HPDE6-E6E7 (cell line): ENCODE measurements around the gene ANKRD55.
A peak's percentile ranks its signal among the peaks of the same experiment; 100 is the strongest.
"Not testable (repeated sequence)": the region's sequence is repeated elsewhere in the genome, so short reads cannot be mapped to it uniquely, and the experiment has no call there.

Source experiments
- DNase-seq: peaks from one replicate; pipeline ENCODE4 v3.0.0; 2011; ENCODE audit warnings: missing footprints; ENCODE audit errors: extremely low spot score

ANKRD55 gene

DNA sequence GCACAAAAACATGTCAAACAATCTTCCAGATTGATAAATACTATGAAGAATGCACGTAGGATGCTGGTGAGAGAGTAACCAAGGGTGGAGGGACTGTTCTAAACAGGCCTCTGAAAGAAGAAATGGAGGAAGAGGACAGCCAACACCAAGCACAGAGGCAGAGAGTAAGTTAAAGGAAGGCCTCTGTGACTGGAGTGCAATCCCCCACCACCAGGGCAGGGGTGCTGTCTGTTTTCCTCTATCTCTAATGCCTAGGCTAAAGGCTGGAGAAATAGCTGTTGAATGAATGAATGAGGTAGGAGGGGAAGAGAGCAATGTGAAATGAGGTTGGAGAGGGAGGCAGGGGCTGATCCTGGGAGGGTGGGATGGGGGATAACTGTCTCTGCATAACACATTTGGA is 88.9 kb downstream of the ANKRD55 start:
- DNase-seq: no peak

GRCh38 chr5:56143373-56143714 is 89.8 kb downstream of the ANKRD55 start:
- no peak for DNase-seq

DNA sequence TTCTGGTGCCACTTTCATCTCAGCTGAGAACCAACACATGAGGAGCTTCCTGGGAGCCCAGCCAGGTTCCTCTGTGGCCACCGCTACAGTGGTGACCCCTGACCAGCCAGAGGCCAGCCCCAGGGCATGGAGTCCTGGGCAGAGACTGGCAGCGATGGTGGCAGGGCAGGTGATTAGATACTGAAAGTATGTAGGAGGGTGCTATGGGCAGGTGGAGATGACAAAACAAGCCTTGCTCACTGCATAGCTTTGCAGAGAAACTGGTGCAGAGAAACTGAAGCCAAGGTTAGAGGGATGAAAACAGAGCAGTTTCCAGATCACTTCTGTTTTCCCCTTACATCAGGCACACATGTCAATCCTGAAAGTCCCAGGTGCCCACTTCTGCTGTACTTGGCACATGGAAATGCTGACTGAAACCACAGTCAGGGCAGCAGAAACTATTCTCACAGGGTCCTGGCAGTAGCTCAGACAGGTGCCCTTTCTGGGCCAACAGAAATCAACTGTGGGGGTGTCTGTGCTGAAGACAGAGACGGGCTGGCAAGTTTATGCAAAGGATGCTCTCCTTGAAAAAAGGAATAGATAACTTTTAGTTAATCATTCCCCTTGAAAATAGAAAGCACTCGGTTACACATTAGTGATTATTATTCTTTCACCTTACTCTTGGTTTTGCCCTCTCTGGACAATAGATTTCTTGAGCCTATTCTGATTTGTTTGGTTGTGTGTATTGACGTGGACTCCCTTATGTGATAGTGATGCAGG is 90.3 kb downstream of the ANKRD55 start:
- DNase-seq: peak; percentile 25

GRCh38 chr5:56142233-56142613 is 90.9 kb downstream of the ANKRD55 start:
- DNase-seq: no peak

GRCh38 chr5:56140073-56140472 is 93.1 kb downstream of the ANKRD55 start:
- DNase-seq: no peak

DNA sequence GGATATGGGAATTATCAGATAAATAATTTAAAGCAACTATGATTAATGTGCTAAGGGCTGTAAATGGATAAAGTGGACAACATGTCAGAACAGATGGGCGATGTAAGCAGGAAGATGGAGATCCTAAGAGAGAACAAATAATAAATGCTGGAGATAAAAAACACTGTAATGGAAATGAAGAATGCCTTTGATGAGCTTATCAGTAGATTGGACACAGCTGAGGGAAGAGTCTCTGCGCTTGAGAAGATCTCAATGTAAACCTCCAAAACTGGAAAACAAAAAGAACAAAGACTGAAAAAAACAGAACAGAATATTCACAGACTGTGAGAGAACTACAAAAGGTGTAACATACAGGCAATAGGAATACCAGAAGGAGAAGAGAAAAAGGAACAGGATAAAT is 102.5 kb downstream of the ANKRD55 start:
- no peak for DNase-seq

- DNase-seq: no peak
Measured at GRCh38 chr5:56129288-56129687, 103.8 kb downstream of the ANKRD55 start.

- no peak for DNase-seq
Measured at GRCh38 chr5:56128113-56128512, 105.0 kb downstream of the ANKRD55 start.

DNA sequence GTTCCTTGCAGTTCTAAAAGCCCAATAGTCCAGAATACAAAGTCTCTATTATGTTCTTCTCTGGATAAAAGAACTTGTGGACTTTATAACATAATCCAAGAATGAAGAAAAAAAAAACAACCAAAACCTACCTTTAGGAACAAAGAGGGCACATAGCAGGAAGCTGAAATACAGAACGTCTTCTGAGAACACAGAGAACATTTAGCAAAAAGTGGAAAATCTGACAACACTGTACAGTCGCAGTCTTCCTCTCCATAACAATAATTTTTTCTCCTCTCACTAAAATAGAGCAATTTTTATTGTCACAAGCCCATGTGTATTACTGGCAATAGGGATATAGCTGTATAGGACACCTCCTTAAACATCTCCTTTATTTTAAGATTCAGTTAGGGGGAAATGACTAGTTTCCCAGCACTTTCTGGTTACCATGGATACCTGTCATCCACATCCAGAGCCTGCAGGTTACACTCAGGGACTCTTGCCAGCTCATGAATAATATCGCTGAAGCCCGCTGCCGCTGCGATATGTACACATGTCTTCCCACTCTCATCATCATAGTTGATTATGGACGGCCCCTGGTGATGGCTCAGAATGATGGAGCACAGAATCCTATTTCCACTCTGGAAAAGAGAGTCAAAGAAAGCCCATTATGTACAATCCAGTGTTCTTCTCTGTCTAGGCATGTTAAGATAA is 106.5 kb downstream of the ANKRD55 start:
- no peak for DNase-seq

- DNase-seq: peak; percentile 73
Measured at GRCh38 chr5:56123531-56124243, 109.4 kb downstream of the ANKRD55 start.

- DNase-seq: not testable (repeated sequence)
Measured at GRCh38 chr5:56122360-56122985, 110.7 kb downstream of the ANKRD55 start.

DNA sequence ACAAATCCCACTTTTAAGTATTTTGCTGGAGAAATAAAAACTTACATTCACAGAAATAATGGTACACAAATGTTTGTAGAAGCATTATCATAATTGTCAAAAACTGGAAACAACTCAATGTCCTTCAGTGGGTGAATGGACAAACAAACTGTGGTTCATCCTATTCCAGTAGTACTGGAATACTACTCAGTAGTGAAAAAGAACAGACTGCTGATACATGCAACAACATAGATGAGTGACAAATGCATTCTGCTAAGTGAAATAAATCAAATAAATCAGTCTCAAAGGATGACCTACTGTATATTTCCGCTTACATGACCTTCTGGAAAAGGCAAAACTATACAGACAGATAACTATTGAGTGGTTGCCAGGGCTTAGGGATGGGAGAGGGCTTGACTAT is 114.1 kb downstream of the ANKRD55 start:
- DNase-seq: no peak

GRCh38 chr5:56116599-56117141 is 116.5 kb downstream of the ANKRD55 start:
- DNase-seq: no peak

DNA sequence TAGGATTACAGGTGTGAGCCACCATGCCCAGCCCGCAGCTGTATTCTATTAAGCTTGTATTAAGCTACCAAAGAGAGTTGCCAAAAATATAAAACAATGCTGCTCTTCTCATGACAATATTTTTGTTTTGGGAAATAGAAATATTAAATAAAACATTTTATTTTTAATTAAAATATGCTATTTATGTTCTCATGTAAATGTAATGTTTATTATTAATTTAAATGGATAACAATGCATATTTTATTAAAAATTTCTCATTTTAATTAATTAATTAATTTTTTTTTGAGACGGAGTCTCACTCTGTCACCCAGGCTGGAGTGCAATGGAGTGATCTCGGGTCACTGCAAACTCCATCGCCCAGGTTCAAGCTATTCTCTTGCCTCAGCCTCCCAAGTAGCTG is 117.5 kb downstream of the ANKRD55 start:
- DNase-seq: no peak

DNA sequence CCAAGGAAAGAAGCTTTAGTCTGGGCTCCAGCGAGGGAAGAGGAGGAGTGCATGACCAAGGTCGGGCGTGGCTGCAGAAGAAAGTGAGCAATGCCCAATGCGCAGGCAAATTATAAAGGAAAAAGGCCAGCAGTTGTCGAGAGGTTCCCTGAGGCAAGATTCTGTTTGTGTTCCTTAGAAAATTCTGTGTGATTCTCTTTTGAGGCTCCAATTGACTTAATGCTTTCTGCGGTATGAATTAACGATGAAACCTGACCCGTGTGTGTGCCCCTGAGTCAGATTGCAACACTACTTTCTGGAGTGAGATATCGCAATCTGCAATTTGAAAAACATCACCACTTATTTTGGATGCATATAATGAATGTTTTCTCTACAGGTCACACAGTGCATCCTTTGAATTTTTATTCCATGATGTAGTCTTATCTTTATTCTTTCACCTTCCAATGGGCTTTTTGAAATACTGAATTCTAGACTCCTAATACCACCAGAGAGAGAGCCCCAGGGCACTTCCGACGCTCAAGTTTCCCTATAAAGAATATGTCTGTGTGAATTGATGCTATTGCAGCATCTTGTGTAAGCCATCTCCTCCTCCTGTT is 120.5 kb downstream of the ANKRD55 start:
- DNase-seq: peak; percentile 36

DNA sequence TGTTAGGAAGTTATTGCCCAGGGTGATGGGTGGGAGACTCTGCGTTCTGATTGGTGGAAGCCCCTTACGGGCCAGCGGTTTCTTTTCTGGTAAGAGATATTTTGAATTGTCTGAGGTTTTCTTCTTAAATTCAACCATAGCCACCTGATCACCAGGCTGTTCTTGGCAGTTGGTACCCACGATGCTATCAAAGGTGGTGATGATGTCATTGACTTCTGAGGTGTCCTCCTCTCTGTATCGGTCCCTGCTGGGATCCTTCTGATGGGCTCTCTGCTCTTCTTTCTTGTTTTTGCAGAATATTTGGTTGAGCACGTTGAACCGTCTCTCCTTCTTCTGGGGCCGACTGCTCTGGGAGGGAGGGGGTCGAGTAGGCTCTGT is 121.7 kb downstream of the ANKRD55 start:
- no peak for DNase-seq

DNA sequence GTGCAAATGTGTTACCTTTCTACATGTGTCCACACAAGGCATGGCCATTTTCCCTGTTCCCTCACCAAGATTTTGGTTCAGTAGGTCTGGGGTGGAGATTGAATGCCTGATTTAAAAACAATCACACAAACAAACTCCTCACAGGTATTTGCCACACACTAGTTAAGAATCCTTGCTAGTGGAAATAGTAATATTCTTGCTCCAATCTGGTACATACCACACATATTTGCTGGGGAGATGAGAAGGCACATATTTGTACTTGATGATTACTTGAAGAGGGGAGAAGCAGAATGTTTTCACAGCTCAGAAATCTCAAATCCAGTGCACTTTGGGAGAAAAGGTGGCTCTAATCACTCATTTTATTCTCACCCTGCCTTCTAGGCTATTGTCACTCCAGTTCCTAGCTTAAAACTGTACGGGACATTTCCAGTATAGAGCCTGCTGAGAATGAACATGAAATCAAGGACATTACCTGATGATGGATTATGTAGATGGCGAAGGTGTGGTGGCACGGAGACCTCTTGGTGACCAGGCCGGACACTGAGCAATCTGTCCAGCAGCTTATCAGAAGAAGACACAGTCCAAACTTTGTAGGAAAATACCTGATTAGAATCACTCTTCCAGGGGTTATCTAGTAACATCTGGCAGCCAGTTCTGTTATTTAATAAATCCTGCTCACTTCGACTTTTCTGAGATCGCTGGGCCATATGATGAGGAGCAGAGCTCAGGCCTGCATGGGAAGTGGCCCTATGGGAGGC is 122.3 kb downstream of the ANKRD55 start:
- DNase-seq: no peak

GRCh38 chr5:56108246-56108645 is 124.9 kb downstream of the ANKRD55 start:
- no peak for DNase-seq

GRCh38 chr5:56106837-56107236 is 126.3 kb downstream of the ANKRD55 start:
- no peak for DNase-seq

- no peak for DNase-seq
Measured at GRCh38 chr5:56105511-56106291, 127.4 kb downstream of the ANKRD55 start.
